ENCODE data around the gene LRRC8B. TPM values are rescaled to one million over a fixed set of nuclear protein-coding genes. Genes with fewer than 3 reads are reported as not detected.

Gene LRRC8B
- total RNA-seq, 1 experiment from 2014 or later: 9.7 TPM

DNA sequence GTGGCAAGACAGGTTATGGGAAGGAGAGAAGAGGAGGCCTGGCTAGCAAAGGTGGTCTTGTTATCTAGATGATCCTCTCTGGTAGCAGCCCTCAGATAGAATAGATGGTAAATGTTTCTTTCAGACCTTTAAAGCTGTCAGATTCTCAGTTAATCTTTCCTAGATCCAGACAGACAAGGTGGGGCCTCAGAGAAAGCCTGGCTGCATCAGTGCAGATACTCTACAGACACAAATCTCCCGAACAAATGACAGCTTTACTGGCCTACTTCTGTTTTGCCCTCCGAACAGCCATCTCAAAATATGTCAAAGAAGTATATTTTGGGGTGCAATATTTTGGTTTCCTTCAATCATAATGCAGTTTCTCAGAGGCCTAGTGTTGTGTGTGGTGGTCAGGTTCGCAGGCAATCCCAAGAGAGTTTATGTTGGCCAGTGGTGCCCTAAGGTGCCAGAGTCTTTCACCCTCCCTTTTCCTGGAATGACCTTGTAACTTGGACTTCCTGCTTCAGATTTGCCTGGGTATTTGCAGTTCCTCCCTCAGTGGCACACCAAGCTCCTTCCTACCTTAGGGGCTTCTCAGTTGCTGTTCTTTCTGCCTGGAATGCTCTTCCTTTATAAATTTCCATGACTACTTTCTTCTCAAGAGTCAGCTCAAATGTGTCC is 7.0 kb downstream of the LRRC8B start:
- Mint-ChIP-seq H3K27me3 (ENCODE audit: insufficient read depth, unreplicated experiment) (no peaks in the 10 kb centered on the region), H3K9me3 (ENCODE audit: unreplicated experiment) (peaks cover 8% of the 10 kb centered on the region), H3K27ac (ENCODE audit: low read depth, unreplicated experiment) (no peak overlapping the region), H3K36me3 (ENCODE audit: insufficient read depth, unreplicated experiment) (peaks cover 6% of the 10 kb centered on the region), H3K4me3 (ENCODE audit: unreplicated experiment) (no peak overlapping the region), H3K4me1 (ENCODE audit: insufficient read depth, unreplicated experiment) (peaks cover 6% of the 10 kb centered on the region)
- TF ChIP-seq, protein P1, sequence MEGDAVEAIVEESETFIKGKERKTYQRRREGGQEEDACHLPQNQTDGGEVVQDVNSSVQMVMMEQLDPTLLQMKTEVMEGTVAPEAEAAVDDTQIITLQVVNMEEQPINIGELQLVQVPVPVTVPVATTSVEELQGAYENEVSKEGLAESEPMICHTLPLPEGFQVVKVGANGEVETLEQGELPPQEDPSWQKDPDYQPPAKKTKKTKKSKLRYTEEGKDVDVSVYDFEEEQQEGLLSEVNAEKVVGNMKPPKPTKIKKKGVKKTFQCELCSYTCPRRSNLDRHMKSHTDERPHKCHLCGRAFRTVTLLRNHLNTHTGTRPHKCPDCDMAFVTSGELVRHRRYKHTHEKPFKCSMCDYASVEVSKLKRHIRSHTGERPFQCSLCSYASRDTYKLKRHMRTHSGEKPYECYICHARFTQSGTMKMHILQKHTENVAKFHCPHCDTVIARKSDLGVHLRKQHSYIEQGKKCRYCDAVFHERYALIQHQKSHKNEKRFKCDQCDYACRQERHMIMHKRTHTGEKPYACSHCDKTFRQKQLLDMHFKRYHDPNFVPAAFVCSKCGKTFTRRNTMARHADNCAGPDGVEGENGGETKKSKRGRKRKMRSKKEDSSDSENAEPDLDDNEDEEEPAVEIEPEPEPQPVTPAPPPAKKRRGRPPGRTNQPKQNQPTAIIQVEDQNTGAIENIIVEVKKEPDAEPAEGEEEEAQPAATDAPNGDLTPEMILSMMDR (IDR thresholded peaks at IDR 0.05; ENCODE audit: unreplicated experiment): no peak
- POLR2A ChIA-PET: interaction anchor here (0.6 kb wide), 1 partner anchor 50 kb away, joined by 3 read pairs; no protein-coding TSS in a partner anchor
- intact Hi-C loops (cut with micrococcal nuclease): no loop called here
- CTCF ChIA-PET: interaction anchor here (0.5 to 1.8 kb wide), 5 partner anchors 9 to 93 kb away, joined by 3 to 5 read pairs (median 3); no protein-coding TSS in a partner anchor
- DNase-seq (ENCODE audit: unreplicated experiment): no peak
- no TSS peak for BruUV-seq (replicated peaks)

DNA sequence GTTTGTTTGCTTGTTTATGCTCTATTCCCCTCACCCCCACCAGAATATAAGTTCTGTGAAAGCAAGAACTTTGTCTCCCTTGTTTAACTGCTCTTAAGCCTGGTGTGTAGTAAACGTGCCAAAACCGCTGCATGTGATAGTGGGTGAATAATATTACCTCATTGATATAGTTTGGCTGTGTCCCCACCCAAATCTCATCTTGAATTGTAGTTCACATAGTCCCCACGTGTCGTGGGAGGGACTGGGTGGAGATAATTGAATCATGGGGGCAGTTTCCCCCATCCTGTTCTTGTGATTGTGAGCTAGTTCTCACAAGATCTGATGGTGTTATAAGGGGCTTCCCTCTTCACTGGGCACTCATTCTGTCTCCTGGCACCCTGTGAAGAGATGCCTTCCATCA is 7.6 kb downstream of the LRRC8B start:
- CTCF ChIA-PET: interaction anchor here (0.5 to 1.8 kb wide), 3 partner anchors 9 to 81 kb away, joined by 3 to 5 read pairs (median 3); no protein-coding TSS in a partner anchor

DNA sequence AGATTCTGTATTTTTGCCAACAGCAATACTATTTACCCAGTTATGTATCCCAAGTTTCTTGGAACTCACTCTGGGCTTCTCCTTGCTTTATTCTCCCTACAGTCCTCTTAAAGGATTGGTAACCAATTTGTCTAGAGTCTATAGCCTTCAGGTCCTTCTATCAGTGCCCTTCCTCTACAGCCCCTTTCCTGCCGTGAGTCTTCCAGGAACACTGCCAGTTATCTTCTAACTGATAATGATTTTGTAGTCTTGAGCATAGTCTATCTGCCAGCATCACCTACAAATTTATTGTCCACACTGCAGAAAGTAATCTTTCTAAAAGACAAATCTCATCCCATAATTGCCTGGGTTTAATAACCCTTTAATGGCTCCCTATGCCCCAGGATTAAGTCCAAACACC is 8.2 kb downstream of the LRRC8B start:
- peaks cover 8% of the 10 kb centered on the region for H3K9me3 Mint-ChIP-seq (ENCODE audit: unreplicated experiment)
- POLR2A ChIA-PET: no interaction called here
- peaks cover 6% of the 10 kb centered on the region for H3K4me1 Mint-ChIP-seq (ENCODE audit: insufficient read depth, unreplicated experiment)
- no peak for DNase-seq (ENCODE audit: unreplicated experiment)
- H3K27me3 Mint-ChIP-seq (ENCODE audit: insufficient read depth, unreplicated experiment): no peaks in the 10 kb centered on the region
- H3K4me3 Mint-ChIP-seq (ENCODE audit: unreplicated experiment): no peak overlapping the region
- CTCF ChIA-PET: no interaction called here
- no TSS peak for BruUV-seq (replicated peaks)
- TF ChIP-seq, protein P1 (IDR thresholded peaks at IDR 0.05; ENCODE audit: unreplicated experiment): no peak
- peaks cover 6% of the 10 kb centered on the region for H3K36me3 Mint-ChIP-seq (ENCODE audit: insufficient read depth, unreplicated experiment)
- no peak overlapping the region for H3K27ac Mint-ChIP-seq (ENCODE audit: low read depth, unreplicated experiment)
- intact Hi-C loops (cut with micrococcal nuclease): no loop called here

More for the DNA sequence above, 7.6 kb downstream of the LRRC8B start:
- POLR2A ChIA-PET: no interaction called here
- Mint-ChIP-seq H3K9me3 (ENCODE audit: unreplicated experiment) (peaks cover 8% of the 10 kb centered on the region), H3K36me3 (ENCODE audit: insufficient read depth, unreplicated experiment) (peaks cover 6% of the 10 kb centered on the region), H3K4me3 (ENCODE audit: unreplicated experiment) (no peak overlapping the region), H3K4me1 (ENCODE audit: insufficient read depth, unreplicated experiment) (peaks cover 6% of the 10 kb centered on the region), H3K27me3 (ENCODE audit: insufficient read depth, unreplicated experiment) (no peaks in the 10 kb centered on the region), H3K27ac (ENCODE audit: low read depth, unreplicated experiment) (no peak overlapping the region)
- BruUV-seq (replicated peaks): no TSS peak
- intact Hi-C loops (cut with micrococcal nuclease): no loop called here
- no peak for DNase-seq (ENCODE audit: unreplicated experiment)
- TF ChIP-seq, protein P1 (IDR thresholded peaks at IDR 0.05; ENCODE audit: unreplicated experiment): no peak

DNA sequence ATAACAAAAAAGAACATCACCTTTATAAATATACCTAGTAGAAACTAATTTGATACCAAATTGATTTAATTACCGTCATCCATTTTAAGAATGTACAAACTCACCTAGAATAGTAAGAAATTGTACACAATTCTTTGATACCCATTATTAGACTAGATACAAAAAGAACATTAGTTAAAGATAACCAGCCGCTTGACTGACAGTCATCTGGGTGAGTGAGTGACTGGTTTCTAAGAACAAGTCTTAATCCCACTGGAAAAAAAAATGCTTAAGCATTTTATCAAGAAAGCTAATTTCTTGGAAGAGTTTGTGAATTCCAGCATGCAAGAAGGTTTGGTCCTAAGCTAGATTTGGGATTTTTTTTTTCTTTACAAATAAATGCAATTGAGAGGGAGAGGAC is 10.9 kb downstream of the LRRC8B start:
- POLR2A ChIA-PET: interaction anchor here (1.2 to 1.4 kb wide), 3 partner anchors 10 to 11 kb away, joined by 3 read pairs; partner anchors contain the start of gene LRRC8B
- intact Hi-C loops (cut with micrococcal nuclease): no loop called here
- no peak for DNase-seq (ENCODE audit: unreplicated experiment)
- Mint-ChIP-seq H3K4me3 (ENCODE audit: unreplicated experiment) (no peak overlapping the region), H3K4me1 (ENCODE audit: insufficient read depth, unreplicated experiment) (peaks cover 6% of the 10 kb centered on the region), H3K27me3 (ENCODE audit: insufficient read depth, unreplicated experiment) (no peaks in the 10 kb centered on the region), H3K36me3 (ENCODE audit: insufficient read depth, unreplicated experiment) (peaks cover 6% of the 10 kb centered on the region), H3K27ac (ENCODE audit: low read depth, unreplicated experiment) (no peak overlapping the region), H3K9me3 (ENCODE audit: unreplicated experiment) (peaks cover 8% of the 10 kb centered on the region)
- BruUV-seq (replicated peaks): no TSS peak
- CTCF ChIA-PET: interaction anchor here (0.5 to 1.1 kb wide), 2 partner anchors 15 to 245 kb away, joined by 4 to 5 read pairs; no protein-coding TSS in a partner anchor
- TF ChIP-seq, protein P1 (IDR thresholded peaks at IDR 0.05; ENCODE audit: unreplicated experiment): no peak

Data from MCF 10A (cell line).